Measurements from ENCODE around the gene TYSND1.

GRCh38 chr10:70137927-70138883 lies 8.3 kb downstream of the TYSND1 start:
- TF ChIP-seq CTCF (IDR thresholded peaks at IDR 0.05; ENCODE audit: low read depth, low read length, poor library complexity, severe bottlenecking) (no peak), EZH2phosphoT487 (IDR thresholded peaks at IDR 0.05; ENCODE audit: borderline replicate concordance, low read length) (no peak)

Data from DOHH2 (cell line).